GM15510 (cell line): ENCODE results near the gene ANKH.

ENCODE experiments used
- POLR2A ChIP-seq: IDR thresholded peaks from 3 replicates; pipeline ENCODE4 v1.6.1; 2011; ENCODE audit warnings: borderline replicate concordance; ENCODE audit not compliant: insufficient read length; ENCODE audit errors: extremely low read depth

ANKH gene

DNA sequence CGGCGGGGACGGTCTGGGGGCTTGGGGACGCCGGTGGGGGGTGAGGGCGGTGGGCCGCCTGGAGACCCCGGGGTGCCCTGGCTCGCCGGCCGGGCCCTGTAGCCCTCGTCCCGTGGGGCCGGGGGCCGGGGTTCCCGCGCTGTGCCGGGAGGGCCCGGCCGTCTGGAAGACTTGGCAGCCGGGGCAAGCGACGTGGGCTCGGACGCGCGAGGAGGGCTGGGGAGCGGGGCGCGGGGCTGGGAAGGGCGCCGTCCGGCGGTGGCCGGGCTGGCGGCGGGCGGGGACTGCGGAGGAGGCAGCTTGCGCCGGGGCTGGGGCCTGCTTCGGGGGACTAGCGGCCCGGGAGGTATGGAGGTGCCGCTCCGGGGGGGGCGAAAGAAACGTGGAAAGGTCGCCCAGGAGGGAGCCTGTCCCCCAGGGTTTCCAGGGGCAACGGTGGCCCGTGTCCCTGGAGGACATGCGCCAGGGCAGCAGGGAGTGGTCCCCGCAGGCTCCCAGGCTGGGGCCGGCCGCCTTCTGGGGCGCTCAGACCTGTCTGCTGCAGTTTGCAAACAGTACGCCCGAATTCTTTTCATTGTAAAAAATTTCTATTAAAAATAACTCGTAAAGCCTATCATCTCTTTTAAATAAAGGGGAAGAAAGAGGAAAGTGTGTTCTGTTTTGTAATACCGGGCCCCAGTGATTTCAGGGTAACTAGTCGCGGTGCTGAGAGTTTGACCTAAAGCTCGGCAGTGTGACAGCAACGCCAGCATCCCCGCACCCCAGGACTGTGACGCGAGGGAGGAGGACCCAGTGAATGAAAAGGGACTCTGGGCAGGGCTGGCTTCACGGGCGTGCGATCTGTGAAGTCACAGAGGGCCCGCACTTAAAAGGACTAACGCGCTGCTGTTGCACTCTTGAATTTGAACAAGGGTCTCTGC lies 752 bp upstream of the ANKH start:
- no peak for TF ChIP-seq POLR2A

DNA sequence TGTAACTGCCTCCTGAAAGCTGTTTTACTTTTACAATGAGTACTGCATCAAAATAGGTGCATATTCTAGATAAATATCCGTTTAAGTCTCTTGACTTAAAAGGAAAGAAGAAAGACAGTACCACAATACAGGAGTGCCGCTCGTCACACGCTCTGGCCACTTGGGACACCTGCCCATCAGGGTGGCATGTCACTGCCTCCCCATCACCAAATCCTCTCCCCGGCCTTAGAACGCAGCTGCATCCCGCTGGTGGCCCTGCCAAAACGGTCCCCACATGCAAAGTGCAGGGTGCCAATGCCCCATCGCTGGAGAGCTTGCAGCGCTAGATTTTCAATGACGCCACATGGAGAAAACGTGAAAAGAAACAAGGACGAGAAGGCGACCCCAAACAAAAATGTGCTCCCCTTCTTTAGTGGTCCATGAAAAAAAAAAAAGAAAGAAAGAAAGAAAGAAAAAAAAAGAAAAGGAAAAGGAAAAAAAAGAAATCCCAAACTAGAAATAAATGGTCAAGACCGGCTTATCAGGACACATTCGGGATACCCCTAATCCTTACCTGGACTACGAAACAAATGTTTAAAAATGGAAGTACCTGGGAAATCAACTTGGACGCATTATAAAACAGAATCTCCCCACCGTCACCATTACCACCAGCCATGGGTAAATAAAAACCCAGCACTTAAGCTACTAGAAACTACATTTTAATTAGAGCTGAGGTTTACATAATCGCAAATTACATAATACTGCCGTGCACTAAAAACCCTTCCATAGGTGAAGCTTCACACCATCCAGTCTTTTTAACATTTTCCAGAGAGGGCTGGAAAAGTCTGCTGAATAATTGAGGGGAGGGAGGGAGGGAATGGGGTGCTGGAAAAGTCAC lies 1.0 kb downstream of the ANKH start:
- TF ChIP-seq POLR2A: no peak

DNA sequence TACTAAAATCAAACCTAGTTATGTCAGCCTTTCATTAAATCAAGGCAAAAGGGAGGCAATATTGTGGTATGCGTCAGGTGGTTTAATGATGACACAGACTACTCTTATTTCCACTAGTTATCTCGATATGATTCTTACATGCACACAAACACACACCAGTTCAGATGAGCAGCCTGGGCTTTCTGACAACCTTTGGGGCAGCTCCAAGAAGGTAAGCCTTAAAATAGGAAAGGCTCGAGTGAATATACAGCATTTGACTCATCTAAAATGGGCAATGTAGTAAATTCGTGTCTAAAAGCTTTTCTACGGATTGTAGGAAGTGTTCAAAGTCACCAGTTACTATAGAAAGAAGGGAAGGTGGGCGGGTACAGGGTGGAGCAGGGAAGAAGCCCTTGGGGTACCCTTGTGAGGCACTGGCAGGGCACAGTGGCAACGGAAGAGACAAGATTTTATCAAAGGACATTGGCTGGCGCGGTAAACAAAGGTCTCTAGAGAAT lies 1.9 kb downstream of the ANKH start:
- TF ChIP-seq POLR2A: no peak

DNA sequence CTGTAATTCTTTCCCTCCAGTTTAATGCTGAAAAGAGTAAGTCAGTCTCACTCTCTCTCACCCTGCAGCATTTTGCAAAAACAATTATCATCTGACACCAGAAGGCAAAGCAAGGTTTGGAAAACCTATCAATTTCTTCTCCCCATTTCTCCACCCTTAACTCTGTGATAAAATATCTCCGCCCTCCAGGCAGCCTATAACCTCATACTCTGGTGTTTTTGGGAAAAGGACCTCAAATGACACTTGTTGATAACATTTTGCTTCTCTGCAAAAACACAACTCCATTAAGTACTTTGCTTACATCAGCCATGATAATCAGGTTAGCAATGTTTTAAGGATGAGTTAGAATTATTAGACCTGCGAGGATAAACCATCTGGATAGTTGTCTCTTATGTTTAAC lies 2.3 kb downstream of the ANKH start:
- no peak for TF ChIP-seq POLR2A

DNA sequence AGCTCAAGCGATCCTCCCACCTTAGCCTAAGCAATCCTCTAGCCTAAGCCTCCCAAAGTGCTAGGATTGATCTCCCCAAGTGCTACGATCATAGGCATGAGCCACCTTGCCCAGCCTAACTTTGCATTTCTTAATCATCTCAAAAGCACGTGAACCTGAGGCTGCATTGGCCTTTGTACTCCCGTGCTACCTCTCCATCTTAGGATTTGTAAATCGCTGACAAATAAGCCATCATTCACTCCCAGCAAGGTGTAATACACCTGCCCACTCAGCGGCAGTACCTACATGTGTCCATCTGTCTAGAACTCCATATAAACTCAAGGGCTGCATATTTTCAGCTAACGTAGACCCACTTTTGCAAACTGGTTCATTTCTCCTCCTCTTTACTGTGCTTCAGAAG lies 2.8 kb downstream of the ANKH start:
- no peak for TF ChIP-seq POLR2A

DNA sequence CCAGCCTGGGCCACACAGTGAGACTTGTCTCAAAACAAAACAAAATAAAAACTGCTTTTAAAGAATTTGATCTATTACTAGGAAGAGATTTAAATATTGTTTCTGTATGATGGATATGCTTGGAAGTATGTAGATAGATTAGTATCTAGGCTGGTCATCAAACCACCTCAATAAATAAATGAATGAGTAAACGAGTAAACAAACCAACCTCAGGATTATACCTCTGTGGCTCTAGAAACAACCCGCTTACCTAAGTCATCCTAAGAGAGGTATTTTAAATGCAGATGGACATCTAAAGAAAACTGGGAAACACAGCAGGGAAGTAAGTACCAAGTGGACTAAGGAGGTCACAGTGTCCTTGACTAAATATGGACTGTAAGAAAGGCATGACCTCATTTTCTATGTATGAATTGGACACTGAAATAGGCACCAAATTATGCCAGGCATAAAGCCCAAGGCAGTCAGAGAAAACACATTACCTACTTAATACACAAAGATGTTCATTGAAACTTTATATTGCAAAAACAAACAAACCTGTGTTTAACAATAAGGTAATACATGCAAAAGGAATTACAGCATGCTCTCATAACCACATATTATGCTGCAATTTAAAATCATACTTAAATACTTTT lies 7.3 kb downstream of the ANKH start:
- no peak for TF ChIP-seq POLR2A

DNA sequence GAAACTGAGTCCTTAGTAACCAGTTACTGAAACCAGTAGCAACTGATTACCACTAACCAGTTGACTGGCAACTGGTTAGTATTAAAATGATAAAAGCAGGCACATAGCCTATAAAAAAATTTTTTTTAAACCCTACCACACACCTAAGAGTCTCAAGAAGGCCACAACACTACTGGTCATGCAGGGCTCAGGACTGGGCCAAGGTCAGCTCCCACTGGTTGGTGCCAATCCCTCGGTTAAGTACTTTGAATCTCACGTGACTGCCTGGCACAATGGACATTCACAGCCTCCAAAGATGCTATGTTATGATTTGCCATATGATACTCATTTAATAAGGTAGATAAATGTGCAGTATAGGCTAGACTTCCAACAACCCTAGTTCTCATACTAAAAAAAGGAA lies 8.5 kb downstream of the ANKH start:
- no peak for TF ChIP-seq POLR2A

DNA sequence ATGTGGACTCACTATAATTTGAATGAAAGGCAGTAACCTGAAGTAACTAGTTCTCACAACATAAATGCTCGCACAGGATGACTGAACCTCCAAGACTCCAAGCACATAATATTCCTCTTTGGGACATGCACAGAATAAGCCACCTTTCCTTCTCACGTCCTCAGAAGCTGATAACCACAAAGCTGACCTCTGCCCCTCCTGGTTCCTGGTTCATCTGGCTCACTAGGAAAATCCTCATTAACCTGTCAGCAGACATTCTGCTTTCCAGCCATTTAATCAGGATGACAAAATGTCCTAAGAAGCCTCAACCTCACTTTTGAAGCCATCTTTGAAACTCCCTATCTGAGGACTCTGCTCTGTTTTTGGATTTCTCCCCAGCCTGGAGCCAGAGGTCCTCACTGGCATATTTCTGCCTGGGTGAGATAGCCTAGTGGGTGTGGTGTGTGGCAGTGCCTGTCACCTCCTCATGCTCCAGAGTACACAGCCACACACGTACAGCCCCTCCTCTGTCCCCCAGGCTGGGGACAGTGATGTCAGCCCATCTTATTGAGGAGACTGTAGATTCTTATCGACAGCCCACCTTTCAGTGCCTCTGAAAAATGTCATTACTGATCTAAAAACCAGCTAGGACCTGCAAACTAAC lies 10.3 kb downstream of the ANKH start:
- TF ChIP-seq POLR2A: no peak

DNA sequence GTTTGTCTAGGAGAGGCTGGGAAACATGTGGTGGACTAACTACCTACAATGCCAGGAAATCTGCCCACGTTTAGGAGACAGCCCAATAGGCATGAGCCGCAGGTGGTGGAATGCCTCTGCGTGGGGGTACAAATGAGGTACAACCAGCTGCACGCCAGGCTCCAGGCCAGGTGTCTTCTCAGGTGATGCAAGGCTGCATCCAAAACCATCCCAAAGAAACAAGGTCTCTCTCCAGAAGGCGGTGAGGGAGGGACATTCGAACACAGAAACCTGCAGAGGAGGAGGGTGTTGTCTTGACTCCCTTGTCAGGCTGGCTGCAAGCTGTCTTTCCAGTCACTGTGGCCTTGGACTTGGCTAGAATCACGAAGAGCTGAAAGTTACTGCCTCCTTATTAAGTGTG lies 11.6 kb downstream of the ANKH start:
- TF ChIP-seq POLR2A: no peak

DNA sequence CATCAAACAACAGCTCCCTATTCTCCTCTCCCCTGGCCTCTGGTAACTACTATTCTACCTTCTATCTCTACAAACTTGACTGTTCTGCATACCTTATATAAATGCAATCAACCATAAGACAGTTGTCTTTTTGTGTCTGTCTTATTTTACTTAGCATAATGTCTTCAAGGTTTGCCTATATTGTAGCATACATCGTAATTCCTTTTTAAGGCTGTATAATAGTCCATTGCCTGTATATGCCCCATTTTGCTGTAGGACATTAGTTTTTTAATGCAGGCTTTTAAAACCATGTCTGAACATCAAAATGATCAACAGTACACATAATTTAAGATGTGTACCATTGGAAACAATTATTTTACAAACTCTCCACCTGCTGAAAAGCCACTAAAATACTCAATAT lies 12.4 kb downstream of the ANKH start:
- TF ChIP-seq POLR2A: no peak

DNA sequence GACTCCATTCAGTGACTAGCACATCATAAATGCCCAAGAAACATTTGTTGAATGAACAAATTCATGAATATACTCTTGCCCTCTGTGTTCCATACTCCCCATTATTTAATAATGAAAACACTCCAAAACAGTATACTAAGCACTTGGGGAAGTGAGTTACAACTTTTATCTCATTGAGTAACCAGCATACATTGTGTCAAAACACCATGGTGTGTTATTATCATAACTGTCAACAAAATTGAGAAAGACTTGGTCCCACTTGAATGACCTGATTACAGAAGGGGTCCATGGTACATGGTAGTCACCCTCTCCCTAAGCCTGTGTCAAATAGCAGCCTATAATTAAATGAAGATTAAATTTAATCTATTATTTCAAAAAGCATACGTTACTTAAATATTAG lies 16.2 kb downstream of the ANKH start:
- no peak for TF ChIP-seq POLR2A

DNA sequence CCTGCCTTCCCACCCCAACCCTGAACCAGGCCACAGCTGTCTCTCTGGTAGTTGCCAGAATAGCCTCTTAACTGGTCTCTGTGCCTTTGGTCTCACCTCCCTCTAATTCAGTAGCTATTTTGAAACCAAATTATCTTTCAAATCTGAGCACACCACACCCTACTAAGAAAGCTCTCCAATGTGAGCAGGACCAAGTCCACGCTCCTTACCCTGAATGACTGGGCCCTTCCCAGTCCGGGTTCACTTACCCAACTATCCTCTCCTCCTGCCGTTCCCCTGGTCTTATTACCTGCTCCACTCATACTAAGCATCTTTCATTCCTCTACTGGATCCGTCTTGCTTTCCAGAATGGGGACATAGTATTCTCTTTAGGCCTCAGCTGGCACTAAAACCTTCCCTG lies 16.8 kb downstream of the ANKH start:
- TF ChIP-seq POLR2A: no peak

DNA sequence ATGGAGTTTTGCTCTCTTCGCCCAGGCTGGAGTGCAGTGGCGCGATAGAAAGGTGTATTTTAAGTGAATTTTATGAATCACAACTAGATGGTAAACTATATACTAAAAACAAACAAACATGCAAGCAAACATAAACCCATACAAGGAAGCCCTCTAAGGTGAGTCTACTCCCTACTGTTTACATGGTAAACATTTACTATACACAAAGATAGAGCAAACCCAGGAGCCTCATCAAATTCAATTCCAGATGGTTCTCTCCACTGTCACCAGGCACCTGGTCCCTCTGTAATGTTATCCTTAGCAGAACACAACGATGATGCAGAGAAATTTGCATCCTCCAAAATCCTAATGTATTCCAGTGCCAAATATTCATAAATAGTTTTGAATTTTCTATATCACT lies 17.9 kb downstream of the ANKH start:
- TF ChIP-seq POLR2A: no peak

DNA sequence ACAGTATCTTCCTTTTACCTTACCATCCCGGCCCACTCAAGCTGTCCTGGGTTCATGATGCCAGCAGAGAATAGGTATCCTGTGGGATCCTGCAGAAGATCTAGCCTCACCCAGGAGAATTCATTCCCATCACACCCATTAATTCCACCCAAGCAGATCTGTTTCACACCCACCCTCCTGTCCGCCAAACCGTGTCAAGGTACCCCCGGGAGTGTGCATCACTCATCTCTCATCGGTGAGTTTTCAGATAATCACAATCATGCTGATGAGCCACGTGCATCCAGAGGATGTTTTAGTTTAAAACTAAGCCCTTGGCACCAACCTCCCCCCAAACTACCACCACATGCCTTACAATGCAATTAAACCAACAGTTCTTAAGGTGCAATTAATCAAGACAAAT lies 18.8 kb downstream of the ANKH start:
- no peak for TF ChIP-seq POLR2A
